IMR-90 (cell line): ENCODE results near the gene NUCB2. TPM values are rescaled to one million over a fixed set of nuclear protein-coding genes. Genes with fewer than 3 reads are reported as not detected.

Experiments
- ATAC-seq: fragments of 200-7000 bp; cut with Tn5 transposase; 2 replicates; pipeline ENCODE4 v1.9.1; 2020; ENCODE audit warnings: low read depth, mild to moderate bottlenecking, moderate library complexity
- BruUV-seq: library from RNA; stranded (reverse); fragments of 400-500 nt; replicated peaks from 2 replicates; lab custom pipeline; 2021; lab: Mats Ljungman, UMichigan
- CTCF ChIA-PET: fragments of 300-600 bp; formaldehyde crosslinking; extraction: SDS; loops from one replicate; lab custom pipeline; 2021; ENCODE audit warnings: antibody characterized with exemption; lab: Yijun Ruan, JAX
- POLR2A ChIA-PET: fragments of 300-600 bp; sonication (Branson Sonifier 250); formaldehyde crosslinking; loops from one replicate; lab custom pipeline; 2022; ENCODE audit warnings: antibody characterized with exemption; ENCODE audit not compliant: unreplicated experiment; lab: Charles Lee
- DNase-seq: peaks from one replicate; pipeline ENCODE4 v3.0.0; 2013
- H2AFZ ChIP-seq: replicated peaks from 2 replicates; pipeline ENCODE3; 2013; ENCODE audit warnings: low read length, mild to moderate bottlenecking; ENCODE audit not compliant: poor library complexity
- H2AK5ac ChIP-seq: 2 replicates; pipeline ENCODE4 v1.6.1; 2013; ENCODE audit warnings: low read depth, low read length, inconsistent platforms
- H2AK9ac ChIP-seq: replicated peaks from 2 replicates; pipeline ENCODE3; 2013; ENCODE audit warnings: mild to moderate bottlenecking, low read depth, low read length, moderate library complexity; ENCODE audit not compliant: poor library complexity
- H2BK120ac ChIP-seq: 2 replicates; pipeline ENCODE4 v1.6.1; 2013; ENCODE audit warnings: low read depth, low read length, inconsistent platforms
- H2BK15ac ChIP-seq: 3 replicates; pipeline ENCODE4 v1.6.1; 2013; ENCODE audit warnings: low read depth, low read length, inconsistent platforms
- H2BK20ac ChIP-seq: 2 replicates; pipeline ENCODE4 v1.6.1; 2013; ENCODE audit warnings: low read depth, mild to moderate bottlenecking, inconsistent platforms, low read length, moderate library complexity
- H2BK5ac ChIP-seq: 2 replicates; pipeline ENCODE4 v1.6.1; 2013; ENCODE audit warnings: mild to moderate bottlenecking, low read depth, low read length, inconsistent platforms; ENCODE audit not compliant: poor library complexity, severe bottlenecking
- H3K14ac ChIP-seq: replicated peaks from 2 replicates; pipeline ENCODE4 v1.6.1; 2013; ENCODE audit warnings: low read depth, low read length, inconsistent platforms
- H3K18ac ChIP-seq: 2 replicates; pipeline ENCODE4 v1.6.1; 2013; ENCODE audit warnings: low read depth, low read length, control low read depth
- H3K23ac ChIP-seq: 2 replicates; pipeline ENCODE4 v1.6.1; 2013; ENCODE audit warnings: low read depth, low read length, inconsistent platforms
- H3K27ac ChIP-seq: 2 replicates; pipeline ENCODE4 v1.5.1; 2013; ENCODE audit warnings: mild to moderate bottlenecking, control low read depth, low read length; ENCODE audit not compliant: insufficient read depth
- H3K27me3 ChIP-seq: 2 replicates; pipeline ENCODE4 v1.6.1; 2013; ENCODE audit warnings: low read length; ENCODE audit not compliant: control insufficient read depth, insufficient read depth
- H3K36me3 ChIP-seq: 2 replicates; pipeline ENCODE4 v1.6.1; 2013; ENCODE audit warnings: low read length, mixed read lengths; ENCODE audit not compliant: control insufficient read depth, insufficient read depth
- H3K4ac ChIP-seq: 2 replicates; pipeline ENCODE4 v1.6.1; 2013; ENCODE audit warnings: low read depth, low read length, inconsistent platforms
- H3K4me1 ChIP-seq: 2 replicates; pipeline ENCODE4 v1.6.1; 2013; ENCODE audit warnings: low read length, mixed read lengths; ENCODE audit not compliant: control insufficient read depth, insufficient read depth
- H3K4me2 ChIP-seq: 2 replicates; pipeline ENCODE4 v1.6.1; 2013; ENCODE audit warnings: low read depth, mild to moderate bottlenecking, control low read depth, low read length, moderate library complexity
- H3K4me3 ChIP-seq: 2 replicates; pipeline ENCODE4 v1.5.1; 2013; ENCODE audit warnings: low read depth, mild to moderate bottlenecking, control low read depth, low read length, moderate library complexity; ENCODE audit not compliant: insufficient read depth
- H3K56ac ChIP-seq: 2 replicates; pipeline ENCODE4 v1.6.1; 2013; ENCODE audit warnings: low read length, inconsistent platforms; ENCODE audit not compliant: insufficient read depth; ENCODE audit errors: extremely low read depth
- H3K79me1 ChIP-seq, 2 experiments: 2 replicates each; pipeline ENCODE4 v1.6.1; 2013; ENCODE audit warnings: low read length in 2 of 2, inconsistent platforms in 1 of 2, low read depth in 1 of 2
- H3K9ac ChIP-seq: 2 replicates; pipeline ENCODE4 v1.6.1; 2013; ENCODE audit warnings: low read depth, low read length, control low read depth
- H3K9me1 ChIP-seq: 2 replicates; pipeline ENCODE4 v1.6.1; 2013; ENCODE audit warnings: low read length, inconsistent platforms; ENCODE audit not compliant: insufficient read depth
- H3K9me3 ChIP-seq: 2 replicates; pipeline ENCODE4 v1.6.1; 2013; ENCODE audit warnings: low read length; ENCODE audit not compliant: control insufficient read depth, insufficient read depth
- H4K20me1 ChIP-seq: 2 replicates; pipeline ENCODE4 v1.6.1; 2013; ENCODE audit warnings: low read length, inconsistent platforms; ENCODE audit not compliant: insufficient read depth
- H4K5ac ChIP-seq: 2 replicates; pipeline ENCODE4 v1.6.1; 2013; ENCODE audit warnings: mild to moderate bottlenecking, low read depth, low read length, control low read depth
- H4K8ac ChIP-seq, 2 experiments: 2 replicates each; pipeline ENCODE4 v1.6.1; 2013; ENCODE audit warnings: low read depth in 2 of 2, low read length in 2 of 2, control low read depth in 1 of 2, inconsistent platforms in 1 of 2
- H4K91ac ChIP-seq: 2 replicates; pipeline ENCODE4 v1.6.1; 2013; ENCODE audit warnings: low read depth, low read length, inconsistent platforms; ENCODE audit not compliant: insufficient read depth
- CEBPB ChIP-seq: IDR thresholded peaks from 2 replicates; pipeline ENCODE4 v1.6.1; 2012; ENCODE audit warnings: low read depth, low read length, improper control_type of control experiment
- MAZ ChIP-seq: IDR thresholded peaks from 2 replicates; pipeline ENCODE4 v1.6.1; 2012; ENCODE audit warnings: low read depth, mild to moderate bottlenecking, low read length, improper control_type of control experiment, moderate library complexity, borderline replicate concordance
- MXI1 ChIP-seq: IDR thresholded peaks from 2 replicates; pipeline ENCODE4 v1.6.1; 2012; ENCODE audit warnings: low read depth, mild to moderate bottlenecking, low read length, moderate library complexity, borderline replicate concordance
- NFE2L2 ChIP-seq: fragments of 150-350 bp; IDR thresholded peaks from 2 replicates; pipeline ENCODE4 v1.6.1; 2016; ENCODE audit warnings: low read depth, mild to moderate bottlenecking, low read length
- POLR2A ChIP-seq: IDR thresholded peaks from 2 replicates; pipeline ENCODE4 v1.6.1; 2012; ENCODE audit warnings: mild to moderate bottlenecking, low read depth, low read length
- RAD21 ChIP-seq: IDR thresholded peaks from 2 replicates; pipeline ENCODE4 v1.6.1; 2012; ENCODE audit warnings: low read length, improper control_type of control experiment
- SMC3 ChIP-seq: fragments of 150-350 bp; IDR thresholded peaks from 2 replicates; pipeline ENCODE4 v1.6.1; 2016; ENCODE audit warnings: low read depth, mild to moderate bottlenecking, antibody characterized with exemption, low read length, moderate library complexity
- USF2 ChIP-seq: fragments of 150-350 bp; IDR thresholded peaks from 2 replicates; pipeline ENCODE4 v1.6.1; 2017; ENCODE audit warnings: mild to moderate bottlenecking, antibody characterized with exemption, low read length, low read depth
- WGBS, 2 experiments: methylation state at CpG; one replicate each; pipeline versions ENCODE4 v1.1.5 to v1.1.7; 2013; ENCODE audit warnings: missing lambda C conversion rate in 2 of 2; ENCODE audit not compliant: insufficient read length in 1 of 2; ENCODE audit errors: extremely low coverage in 2 of 2; 5-methylcytosine and 5-hydroxymethylcytosine counted together
- dilution Hi-C: fragments of 300-500 bp; cut with HindIII; formaldehyde crosslinking; loops from one replicate; pipeline ENCODE4 v1.14.3; 2018; ENCODE audit warnings: low sequenced_read_pairs; ENCODE audit not compliant: unreplicated experiment
- in situ Hi-C: fragments of 300-500 bp; cut with MboI; formaldehyde crosslinking; loops from 3 replicates; pipeline ENCODE4 v1.14.3; 2019; ENCODE audit warnings: low sequenced_read_pairs, inconsistent platforms, mixed read lengths
- intact Hi-C: fragments of 100-400 bp; cut with micrococcal nuclease; formaldehyde crosslinking; loops from 2 replicates; pipeline ENCODE4 v1.10.0; 2022
- polyA plus RNA-seq, 3 experiments: library from polyadenylated mRNA; depleted of rRNA; stranded (reverse); fragments of >200 nt; gene quantifications; 2 replicates each; pipeline ENCODE4 v1.2.3, GENCODE V29; 2012; ENCODE audit warnings: low replicate concordance in 1 of 3
- total RNA-seq: library from RNA; depleted of rRNA; stranded (reverse); fragments of >200 nt; gene quantifications from 2 replicates; pipeline ENCODE4 v1.2.3, GENCODE V29; 2012

NUCB2 gene
- total and polyA plus RNA-seq, 2 of the 4 experiments (the other 2 are of a cell fraction), result 52.7 to 55.4 TPM

GRCh38 chr11:17328871-17329494, 52.4 kb downstream of the NUCB2 start:
- WGBS, 2 experiments, result no CpG with 5 or more reads among the region's 5 CpGs
- BruUV-seq, result no TSS peak
- peaks cover 5% of the 10 kb centered on the region for H3K36me3 ChIP-seq
- H3K56ac ChIP-seq, result no peak overlapping the region
- no peaks in the 10 kb centered on the region for H3K9me1 ChIP-seq
- no peak overlapping the region for H2AFZ ChIP-seq
- no peak overlapping the region for H2BK120ac ChIP-seq
- no peaks in the 10 kb centered on the region for H3K4me1 ChIP-seq
- H2AK5ac ChIP-seq, result no peak overlapping the region
- no peaks in the 10 kb centered on the region for H3K79me1 ChIP-seq
- H3K23ac ChIP-seq, result no peak overlapping the region
- H3K9me3 ChIP-seq, result no peaks in the 10 kb centered on the region
- no peak overlapping the region for H3K14ac ChIP-seq
- no peak overlapping the region for H2BK5ac ChIP-seq
- no peaks in the 10 kb centered on the region for H3K27me3 ChIP-seq
- CTCF ChIA-PET, result no interaction called here
- H4K91ac ChIP-seq, result no peak overlapping the region
- in situ Hi-C loops (no loop called here), dilution Hi-C loops (no loop called here), intact Hi-C loops (no loop called here)
- TF ChIP-seq CEBPB (no peak), NFE2L2 (no peak), RAD21 (no peak), SMC3 (no peak), MXI1 (no peak), POLR2A (no peak), USF2 (no peak), MAZ (no peak)
- no peak overlapping the region for H3K4me2 ChIP-seq
- no peak overlapping the region for H4K5ac ChIP-seq
- no peak overlapping the region for H2BK20ac ChIP-seq
- no peak overlapping the region for H3K4me3 ChIP-seq
- no peak overlapping the region for H3K4ac ChIP-seq
- no peak overlapping the region for H2AK9ac ChIP-seq
- DNase-seq, result no peak
- H3K27ac ChIP-seq, result no peak overlapping the region
- POLR2A ChIA-PET, result no interaction called here
- no peaks in the 10 kb centered on the region for H4K20me1 ChIP-seq
- ATAC-seq, result no peak
- H2BK15ac ChIP-seq, result no peak overlapping the region
- no peak overlapping the region for H4K8ac ChIP-seq
- H3K18ac ChIP-seq, result no peak overlapping the region
- no peak overlapping the region for H3K9ac ChIP-seq
